GM18517 (cell line): ENCODE data around the gene EXOC4.

ENCODE experiments used
- ATAC-seq: cut with Tn5 transposase; IDR thresholded peaks from one replicate; pipeline ENCODE4 v1.9.1; 2021; ENCODE audit warnings: mild to moderate bottlenecking, moderate library complexity; ENCODE audit not compliant: unreplicated experiment

The EXOC4 gene

GRCh38 chr7:133696056-133696455 is 443.2 kb downstream of the EXOC4 start:
- no peak for ATAC-seq

GRCh38 chr7:133697585-133697984 is 444.7 kb downstream of the EXOC4 start:
- ATAC-seq = no peak

- ATAC-seq = no peak
These were observed 445.2 kb downstream of the EXOC4 start for GRCh38 chr7:133698127-133698526.

GRCh38 chr7:133699386-133699785 is 446.5 kb downstream of the EXOC4 start:
- no peak for ATAC-seq

- no peak for ATAC-seq
These were observed 449.2 kb downstream of the EXOC4 start for GRCh38 chr7:133702078-133702477.

- no peak for ATAC-seq
These were observed 450.1 kb downstream of the EXOC4 start for GRCh38 chr7:133702960-133703359.

- ATAC-seq = no peak
These were observed 450.7 kb downstream of the EXOC4 start for GRCh38 chr7:133703547-133703946.

- no peak for ATAC-seq
These were observed 451.6 kb downstream of the EXOC4 start for GRCh38 chr7:133704453-133704852.

GRCh38 chr7:133705596-133705995 is 452.7 kb downstream of the EXOC4 start:
- no peak for ATAC-seq

- ATAC-seq = no peak
These were observed 453.1 kb downstream of the EXOC4 start for GRCh38 chr7:133706016-133706415.

GRCh38 chr7:133709036-133709880 is 456.4 kb downstream of the EXOC4 start:
- no peak for ATAC-seq

GRCh38 chr7:133712544-133712943 is 459.7 kb downstream of the EXOC4 start:
- no peak for ATAC-seq

- ATAC-seq = no peak
These were observed 461.8 kb downstream of the EXOC4 start for GRCh38 chr7:133714654-133715053.

GRCh38 chr7:133718131-133718530 is 465.3 kb downstream of the EXOC4 start:
- no peak for ATAC-seq

GRCh38 chr7:133723044-133723443 is 470.2 kb downstream of the EXOC4 start:
- ATAC-seq = no peak

- no peak for ATAC-seq
These were observed 471.3 kb downstream of the EXOC4 start for GRCh38 chr7:133724148-133724547.

GRCh38 chr7:133724694-133725093 is 471.8 kb downstream of the EXOC4 start:
- no peak for ATAC-seq

GRCh38 chr7:133727476-133728214 is 474.8 kb downstream of the EXOC4 start:
- ATAC-seq = no peak

- ATAC-seq = no peak
These were observed 477.5 kb downstream of the EXOC4 start for GRCh38 chr7:133730360-133730759.

- no peak for ATAC-seq
These were observed 480.5 kb downstream of the EXOC4 start for GRCh38 chr7:133733401-133733800.

GRCh38 chr7:133735222-133735621 is 482.3 kb downstream of the EXOC4 start:
- no peak for ATAC-seq

GRCh38 chr7:133739817-133740216 is 486.9 kb downstream of the EXOC4 start:
- no peak for ATAC-seq
